GM18909 (cell line): Measurements from ENCODE around the gene LDLRAP1.
"Not testable (repeated sequence)": the region's sequence is repeated elsewhere in the genome, so short reads cannot be mapped to it uniquely, and the experiment has no call there.

ENCODE experiments used
- ATAC-seq: cut with Tn5 transposase; IDR thresholded peaks from one replicate; pipeline ENCODE4 v1.9.1; 2021; ENCODE audit warnings: mild to moderate bottlenecking; ENCODE audit not compliant: unreplicated experiment, poor library complexity

Gene LDLRAP1, protein sequence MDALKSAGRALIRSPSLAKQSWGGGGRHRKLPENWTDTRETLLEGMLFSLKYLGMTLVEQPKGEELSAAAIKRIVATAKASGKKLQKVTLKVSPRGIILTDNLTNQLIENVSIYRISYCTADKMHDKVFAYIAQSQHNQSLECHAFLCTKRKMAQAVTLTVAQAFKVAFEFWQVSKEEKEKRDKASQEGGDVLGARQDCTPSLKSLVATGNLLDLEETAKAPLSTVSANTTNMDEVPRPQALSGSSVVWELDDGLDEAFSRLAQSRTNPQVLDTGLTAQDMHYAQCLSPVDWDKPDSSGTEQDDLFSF

DNA sequence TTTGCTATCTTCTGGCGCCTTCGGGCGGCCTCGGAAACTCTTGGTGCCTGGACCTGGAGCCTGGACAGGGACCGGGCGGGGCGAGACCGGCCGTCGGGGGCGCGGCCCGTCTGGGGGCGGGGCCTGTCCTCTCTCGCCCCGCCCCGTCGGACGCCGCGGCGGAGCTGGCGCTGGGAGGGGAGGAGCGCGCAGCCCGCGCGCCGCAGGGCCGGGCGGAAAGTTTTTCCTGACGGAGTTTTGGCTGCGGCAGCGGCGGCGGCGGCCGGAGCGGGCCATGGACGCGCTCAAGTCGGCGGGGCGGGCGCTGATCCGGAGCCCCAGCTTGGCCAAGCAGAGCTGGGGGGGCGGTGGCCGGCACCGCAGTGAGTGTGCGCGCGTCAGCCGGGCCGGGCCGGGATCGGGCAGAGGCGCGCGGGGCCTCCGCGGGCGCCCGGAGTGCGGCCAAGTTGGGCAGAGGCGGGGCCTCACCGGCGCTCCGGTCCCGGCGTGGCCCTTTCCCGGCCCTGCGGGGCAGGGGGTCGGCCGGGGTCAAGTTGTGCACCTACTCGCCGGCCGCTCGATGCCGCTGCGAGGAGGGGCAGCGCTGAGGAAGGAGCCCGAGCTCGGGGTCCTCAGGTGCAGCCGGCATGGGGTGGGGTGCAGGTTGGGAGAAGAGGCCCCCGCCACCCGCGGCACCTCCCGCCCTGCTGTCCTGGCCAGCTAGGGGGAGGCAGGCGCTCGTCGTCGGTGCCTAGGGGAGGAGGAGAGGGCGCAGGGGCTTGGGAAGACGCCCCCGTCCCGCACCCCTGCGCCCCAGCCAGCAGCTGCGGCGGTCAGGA is at the start of gene LDLRAP1:
TSS of gene LDLRAP1 (plus strand) at position 182 of the 818 bp plus-strand sequence. CDS start at position 275, 93 bp downstream.
- ATAC-seq: peak; percentile 76

GRCh38 chr1:25494952-25495351 is 48.5 kb upstream of the LDLRAP1 start:
- no peak for ATAC-seq

DNA sequence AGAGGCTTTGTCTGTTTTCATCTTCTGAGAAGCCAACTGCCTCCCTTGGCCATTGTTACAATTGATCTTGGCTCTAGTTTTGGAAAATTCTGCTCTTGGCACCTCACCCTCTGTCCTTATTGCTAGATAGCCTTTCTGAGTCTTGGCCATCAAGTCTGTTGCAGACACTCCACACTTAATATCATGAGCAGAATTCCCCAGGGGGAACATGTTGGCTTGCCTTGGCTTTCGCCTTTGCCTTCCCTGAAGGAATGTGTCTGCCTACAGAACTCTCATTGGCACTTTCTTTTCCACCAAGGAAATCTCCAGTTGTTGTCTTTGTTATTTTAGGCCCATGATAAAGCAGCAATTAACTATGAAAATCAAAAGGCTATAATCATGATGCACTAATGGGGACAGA is 42.7 kb upstream of the LDLRAP1 start:
- ATAC-seq: no peak

DNA sequence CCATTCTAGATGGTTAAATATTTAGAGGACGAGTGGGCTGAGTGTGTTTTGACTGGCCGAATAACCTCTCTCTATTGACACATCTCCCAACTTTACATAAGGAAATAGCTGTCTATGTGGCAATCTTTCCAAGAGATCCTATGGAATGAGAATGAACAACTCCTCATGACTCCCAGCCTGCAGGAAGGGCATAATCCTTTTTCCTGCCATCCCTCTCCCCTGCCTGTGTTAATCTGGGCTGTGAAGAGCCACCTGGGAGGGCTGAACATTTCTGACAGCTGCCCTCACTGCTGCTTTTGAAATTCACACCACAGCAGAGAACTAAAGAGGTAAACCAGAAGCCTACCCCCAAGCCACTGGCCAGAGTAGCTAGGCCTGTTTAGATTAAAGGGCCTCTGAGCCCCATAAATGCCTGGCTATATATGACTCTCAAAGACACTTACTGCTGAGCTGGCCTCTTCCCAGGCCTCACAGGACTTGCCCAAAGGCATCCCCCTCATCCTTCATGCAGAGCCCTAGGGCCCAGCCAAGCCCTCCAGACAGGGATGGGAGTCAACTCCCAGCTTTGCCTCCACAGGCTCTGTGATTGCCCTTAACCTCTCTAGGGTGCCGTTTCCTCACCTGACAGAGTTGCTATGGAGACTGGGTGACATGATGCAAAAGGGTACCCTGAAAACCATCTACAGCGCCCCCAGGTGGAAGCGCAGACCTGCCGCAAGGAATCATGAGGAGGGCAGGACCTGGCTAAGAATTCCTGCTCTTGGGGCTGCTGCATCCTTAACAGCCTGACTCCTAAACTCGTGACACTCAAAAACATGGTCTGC is 42.0 kb upstream of the LDLRAP1 start:
- no peak for ATAC-seq

DNA sequence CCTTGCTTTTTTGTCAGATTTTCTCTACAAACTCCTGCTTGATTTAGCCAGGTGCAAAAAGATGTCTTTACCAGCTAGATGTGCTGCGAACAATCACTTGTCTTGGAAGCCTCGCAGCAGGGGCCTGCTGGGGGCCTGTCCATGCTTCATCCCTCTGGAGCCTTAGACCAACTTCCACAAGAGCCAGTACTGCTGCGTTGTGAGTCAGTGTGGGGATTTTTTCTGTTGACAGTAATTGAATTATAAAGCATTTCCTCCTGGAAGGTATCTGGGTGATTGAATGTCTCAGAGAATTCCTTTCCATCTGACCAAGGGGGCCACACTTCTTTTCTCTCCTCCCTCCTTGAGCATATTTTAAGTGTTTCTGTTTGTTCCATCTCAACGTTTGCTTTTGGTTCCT is 40.4 kb upstream of the LDLRAP1 start:
- no peak for ATAC-seq

GRCh38 chr1:25503551-25504426 is 39.6 kb upstream of the LDLRAP1 start:
- no peak for ATAC-seq

GRCh38 chr1:25504706-25505595 is 38.5 kb upstream of the LDLRAP1 start:
- no peak for ATAC-seq

DNA sequence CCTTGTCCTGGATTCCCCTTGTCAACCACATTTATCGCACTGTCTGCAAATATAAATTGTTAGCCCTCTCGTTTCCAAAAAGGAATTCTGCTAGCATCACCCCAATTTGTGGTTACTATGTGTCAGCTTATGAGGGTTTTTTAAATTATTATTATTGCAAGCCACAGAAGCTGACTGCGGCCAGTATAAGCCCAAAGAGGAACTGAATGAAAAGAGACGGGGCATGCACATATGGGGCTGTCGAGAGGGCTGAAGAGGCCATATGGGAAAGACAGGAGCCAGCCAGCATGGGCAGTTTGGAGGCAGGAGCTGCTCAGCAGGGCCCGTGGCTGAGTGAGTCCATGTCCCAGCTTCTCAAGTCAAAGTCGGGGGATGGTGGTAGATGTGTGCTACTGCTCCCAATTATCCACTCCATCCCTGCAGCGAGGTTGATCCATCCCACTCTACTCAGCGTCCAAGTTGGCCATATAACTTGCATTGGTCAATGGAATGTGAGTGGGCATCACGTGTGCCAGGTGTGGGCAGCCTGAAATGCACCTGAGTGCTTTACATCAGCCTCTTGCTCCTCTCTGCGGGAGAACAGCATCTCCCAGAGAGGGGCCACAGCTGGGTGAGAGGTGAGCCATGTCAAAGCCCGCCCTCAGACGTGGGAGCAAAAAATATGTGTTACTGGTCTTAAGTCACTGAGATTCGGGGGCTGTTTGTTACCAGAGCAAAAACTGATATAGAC is 37.6 kb upstream of the LDLRAP1 start:
- ATAC-seq: no peak

DNA sequence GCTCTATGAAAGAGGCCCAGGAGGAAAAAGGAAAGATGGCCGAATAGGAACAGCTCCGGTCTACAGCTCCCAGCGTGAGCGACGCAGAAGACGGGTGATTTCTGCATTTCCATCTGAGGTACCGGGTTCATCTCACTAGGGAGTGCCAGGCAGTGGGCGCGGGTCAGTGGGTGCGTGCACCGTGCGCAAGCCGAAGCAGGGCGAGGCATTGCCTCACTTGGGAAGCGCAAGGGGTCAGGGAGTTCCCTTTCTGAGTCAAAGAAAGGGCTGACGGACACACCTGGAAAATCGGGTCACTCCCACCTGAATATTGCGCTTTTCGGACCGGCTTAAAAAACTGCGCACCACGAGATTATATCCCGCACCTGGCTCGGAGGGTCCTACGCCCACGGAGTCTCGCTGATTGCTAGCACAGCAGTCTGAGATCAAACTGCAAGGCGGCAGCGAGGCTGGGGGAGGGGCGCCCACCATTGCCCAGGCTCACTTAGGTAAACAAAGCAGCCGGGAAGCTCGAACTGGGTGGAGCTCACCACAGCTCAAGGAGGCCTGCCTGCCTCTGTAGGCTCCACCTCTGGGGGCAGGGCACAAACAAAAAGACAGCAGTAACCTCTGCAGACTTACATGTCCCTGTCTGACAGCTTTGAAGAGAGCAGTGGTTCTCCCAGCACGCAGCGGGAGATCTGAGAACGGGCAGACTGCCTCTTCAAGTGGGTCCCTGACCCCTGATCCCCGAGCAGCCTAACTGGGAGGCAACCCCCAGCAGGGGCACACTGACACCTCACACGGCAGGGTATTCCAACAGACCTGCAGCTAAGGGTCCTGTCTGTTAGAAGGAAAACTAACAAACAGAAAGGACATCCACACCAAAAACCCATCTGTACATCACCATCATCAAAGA is 36.6 kb upstream of the LDLRAP1 start:
- not testable (repeated sequence) for ATAC-seq

GRCh38 chr1:25513666-25514065 is 29.7 kb upstream of the LDLRAP1 start:
- ATAC-seq: no peak

DNA sequence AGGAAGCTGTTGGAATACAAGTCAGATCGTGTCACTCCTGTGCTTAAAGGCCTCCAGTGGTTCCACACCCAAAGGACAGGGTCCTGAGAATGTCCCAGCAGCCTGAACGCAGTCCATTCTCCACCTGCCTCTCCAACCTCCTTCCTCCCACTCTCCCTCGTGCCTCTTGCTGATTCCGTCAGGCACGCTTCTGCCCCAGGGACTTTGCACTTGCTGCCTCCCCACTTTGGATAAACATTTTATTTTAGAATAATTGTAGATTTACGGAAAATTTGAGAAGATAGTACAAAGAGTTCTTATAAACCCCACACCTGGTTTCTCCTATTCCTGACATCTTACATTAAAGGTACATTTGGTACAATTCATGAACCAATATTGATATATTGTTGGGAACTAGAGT is 28.4 kb upstream of the LDLRAP1 start:
- no peak for ATAC-seq

- ATAC-seq: no peak
Observed at GRCh38 chr1:25516686-25517085, 26.7 kb upstream of the LDLRAP1 start.

GRCh38 chr1:25517476-25518394 is 25.7 kb upstream of the LDLRAP1 start:
- no peak for ATAC-seq

DNA sequence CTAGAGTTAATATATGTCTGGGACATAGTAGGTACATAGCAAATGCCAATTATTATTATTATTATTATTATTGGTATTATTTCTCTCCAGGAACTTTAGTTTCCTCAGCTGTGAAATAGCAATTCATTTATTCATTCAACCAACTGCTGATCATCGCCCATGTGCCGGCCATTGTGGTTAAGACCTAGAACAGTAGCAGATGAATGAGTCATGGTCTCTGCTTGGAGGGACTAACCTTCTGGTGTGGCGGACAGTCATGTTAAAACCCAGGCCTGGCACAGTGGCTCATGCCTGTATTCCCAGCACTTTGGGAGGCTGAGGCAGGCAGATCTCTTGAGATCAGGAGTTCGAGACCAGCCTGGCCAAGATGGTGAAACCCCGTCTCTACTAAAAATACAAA is 23.8 kb upstream of the LDLRAP1 start:
- ATAC-seq: no peak

GRCh38 chr1:25520446-25521061 is 22.9 kb upstream of the LDLRAP1 start:
- ATAC-seq: no peak
